Measurements from ENCODE around the gene YKT6.
"Not testable (repeated sequence)": the region's sequence is repeated elsewhere in the genome, so short reads cannot be mapped to it uniquely, and the experiment has no call there.

The YKT6 gene

DNA sequence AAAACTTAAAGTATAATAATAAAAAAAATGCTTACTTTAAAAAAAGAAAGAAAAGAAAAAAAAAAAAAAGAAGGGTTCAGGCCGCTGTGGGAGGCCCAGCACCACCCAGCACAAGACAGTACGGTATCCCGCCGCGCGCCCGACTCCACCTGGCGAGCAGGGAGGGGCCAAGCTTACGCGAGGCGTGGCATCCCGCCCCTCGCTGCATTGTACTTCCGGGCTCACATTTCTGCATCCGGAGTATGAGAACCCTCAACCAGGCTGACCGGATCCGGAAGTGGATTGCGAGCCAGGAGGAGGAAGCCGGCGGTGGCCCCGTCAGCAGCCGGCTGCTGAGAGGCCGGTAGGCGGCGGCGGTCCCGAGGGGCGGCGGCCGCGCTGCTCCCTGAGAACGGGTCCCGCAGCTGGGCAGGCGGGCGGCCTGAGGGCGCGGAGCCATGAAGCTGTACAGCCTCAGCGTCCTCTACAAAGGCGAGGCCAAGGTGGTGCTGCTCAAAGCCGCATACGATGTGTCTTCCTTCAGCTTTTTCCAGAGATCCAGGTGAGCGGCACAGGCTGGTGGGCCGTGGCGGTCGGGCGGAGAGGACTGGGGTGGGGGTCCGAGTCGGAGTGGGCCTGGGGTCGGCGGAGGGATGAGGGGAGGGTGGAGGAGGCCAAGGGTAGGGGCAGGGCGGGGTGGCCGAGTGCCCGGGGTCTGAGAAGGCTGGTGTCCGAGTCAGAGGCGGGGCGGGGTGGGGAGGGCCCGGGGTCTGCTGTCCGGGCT is at the start of gene YKT6:
Gene YKT6, plus strand, starts transcription at position 280 of the 763 bp plus-strand sequence. Its CDS starts 158 bp downstream, at position 438.
- peak; percentile 81 to 85 for DNase-seq (ENCODE audit: low read depth in 2 of 2)

DNA sequence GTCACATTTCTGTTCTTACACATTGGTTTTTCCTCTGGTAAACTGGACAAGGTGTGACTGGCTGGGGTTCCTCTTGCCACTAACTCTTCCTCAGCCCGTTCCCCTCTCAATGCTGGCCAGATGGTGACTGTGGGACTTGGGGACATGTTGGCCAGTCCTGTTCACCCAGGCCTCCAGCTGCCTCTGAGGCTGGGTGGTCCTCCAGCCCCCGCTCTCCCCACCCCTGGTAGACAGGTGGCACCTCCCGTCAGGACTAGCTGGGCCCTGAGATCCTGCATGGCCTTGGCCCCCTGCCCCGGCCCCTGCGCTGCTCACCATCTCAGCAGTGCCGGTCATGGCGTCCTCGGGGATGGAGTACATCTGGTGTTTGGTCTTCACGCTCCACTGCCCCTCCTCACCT is 48.8 kb upstream of the YKT6 start:
- no peak for DNase-seq (ENCODE audit: low read depth in 2 of 2)

DNA sequence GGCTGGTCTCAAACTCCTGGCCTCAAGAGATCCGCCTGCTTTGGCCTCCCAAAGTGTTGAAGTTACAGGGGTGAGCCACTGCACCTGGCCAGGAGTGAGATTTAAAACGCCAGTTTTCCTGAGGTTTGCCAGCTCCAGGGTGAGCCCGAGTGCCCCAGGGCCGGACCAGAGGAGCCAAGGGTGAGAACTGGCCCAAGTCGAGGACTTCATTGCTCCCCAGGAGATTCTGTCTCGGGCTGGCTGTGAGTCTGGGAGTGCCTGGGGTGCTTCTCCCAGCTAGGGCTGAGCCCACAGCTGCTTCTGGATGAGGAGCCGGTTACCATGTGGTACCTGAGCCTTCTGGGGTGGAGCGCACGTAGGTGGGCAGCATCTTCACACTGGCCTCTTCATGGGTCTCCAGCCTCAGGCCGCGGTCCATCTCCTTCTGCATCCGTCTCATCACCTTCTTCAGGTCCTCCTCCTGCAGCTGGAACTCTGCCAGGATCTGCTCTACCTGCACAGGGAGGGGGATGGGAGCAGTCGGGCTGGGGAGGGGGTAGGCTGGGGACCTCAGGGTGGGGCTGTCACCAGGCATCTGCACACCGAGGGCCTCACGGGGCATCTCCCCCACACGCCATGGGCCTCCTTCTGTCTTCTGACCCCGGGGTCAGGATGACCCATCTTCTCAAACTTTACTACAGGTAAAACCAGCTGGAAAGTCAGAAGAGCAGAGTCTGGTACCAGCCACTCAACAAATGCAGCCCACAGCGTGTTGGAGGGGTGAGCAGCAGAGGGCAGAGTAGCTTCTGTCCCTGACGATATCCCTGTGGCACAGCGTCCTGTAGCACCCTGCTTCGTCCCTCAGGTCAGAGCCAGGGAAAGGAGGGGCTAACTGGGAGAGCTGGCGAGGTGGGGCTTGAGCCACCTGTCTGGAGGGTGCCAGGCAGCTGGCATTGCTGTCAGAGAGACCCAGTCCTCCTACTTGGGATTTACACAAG is 47.5 kb upstream of the YKT6 start:
- no peak for DNase-seq (ENCODE audit: low read depth in 2 of 2)

DNA sequence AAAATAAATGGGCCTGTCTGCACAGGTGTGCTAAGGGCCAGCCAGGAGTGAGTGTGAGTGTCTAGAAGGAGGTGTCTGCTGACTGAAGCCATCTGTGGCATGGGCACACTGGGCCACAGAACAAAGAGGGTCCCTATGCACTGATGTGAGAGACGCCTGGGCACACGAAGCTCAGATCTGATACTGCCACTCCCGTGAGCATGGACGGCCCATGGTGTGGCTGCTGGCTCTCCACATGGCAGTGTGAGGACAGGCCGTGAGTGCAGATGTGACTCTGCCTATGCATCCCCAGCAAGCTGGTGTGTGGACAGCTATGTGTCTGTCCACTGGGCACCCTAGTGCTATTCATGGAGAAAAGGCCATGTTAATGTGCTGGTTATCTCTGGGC is 46.8 kb upstream of the YKT6 start:
- no peak for DNase-seq (ENCODE audit: low read depth in 2 of 2)

DNA sequence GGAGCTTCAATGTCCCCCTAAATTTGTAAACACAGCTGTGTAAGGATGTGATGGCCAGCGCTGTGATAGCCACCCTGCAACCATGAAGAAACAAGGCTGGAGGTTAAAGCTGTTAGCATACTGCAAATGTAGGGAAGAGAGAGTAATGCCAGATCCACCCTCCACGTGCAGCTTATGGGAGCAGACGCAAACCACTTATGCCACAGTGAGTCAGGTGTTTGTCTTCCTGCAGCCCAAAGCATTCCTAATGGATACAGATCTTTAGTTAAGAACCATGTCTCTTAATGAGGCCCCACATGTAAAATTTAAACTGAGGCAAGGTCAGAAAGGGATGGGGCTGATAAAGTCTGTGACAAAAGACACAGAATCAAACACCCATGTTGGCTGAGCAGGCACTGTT is 46.1 kb upstream of the YKT6 start:
- no peak for DNase-seq (ENCODE audit: low read depth in 2 of 2)

DNA sequence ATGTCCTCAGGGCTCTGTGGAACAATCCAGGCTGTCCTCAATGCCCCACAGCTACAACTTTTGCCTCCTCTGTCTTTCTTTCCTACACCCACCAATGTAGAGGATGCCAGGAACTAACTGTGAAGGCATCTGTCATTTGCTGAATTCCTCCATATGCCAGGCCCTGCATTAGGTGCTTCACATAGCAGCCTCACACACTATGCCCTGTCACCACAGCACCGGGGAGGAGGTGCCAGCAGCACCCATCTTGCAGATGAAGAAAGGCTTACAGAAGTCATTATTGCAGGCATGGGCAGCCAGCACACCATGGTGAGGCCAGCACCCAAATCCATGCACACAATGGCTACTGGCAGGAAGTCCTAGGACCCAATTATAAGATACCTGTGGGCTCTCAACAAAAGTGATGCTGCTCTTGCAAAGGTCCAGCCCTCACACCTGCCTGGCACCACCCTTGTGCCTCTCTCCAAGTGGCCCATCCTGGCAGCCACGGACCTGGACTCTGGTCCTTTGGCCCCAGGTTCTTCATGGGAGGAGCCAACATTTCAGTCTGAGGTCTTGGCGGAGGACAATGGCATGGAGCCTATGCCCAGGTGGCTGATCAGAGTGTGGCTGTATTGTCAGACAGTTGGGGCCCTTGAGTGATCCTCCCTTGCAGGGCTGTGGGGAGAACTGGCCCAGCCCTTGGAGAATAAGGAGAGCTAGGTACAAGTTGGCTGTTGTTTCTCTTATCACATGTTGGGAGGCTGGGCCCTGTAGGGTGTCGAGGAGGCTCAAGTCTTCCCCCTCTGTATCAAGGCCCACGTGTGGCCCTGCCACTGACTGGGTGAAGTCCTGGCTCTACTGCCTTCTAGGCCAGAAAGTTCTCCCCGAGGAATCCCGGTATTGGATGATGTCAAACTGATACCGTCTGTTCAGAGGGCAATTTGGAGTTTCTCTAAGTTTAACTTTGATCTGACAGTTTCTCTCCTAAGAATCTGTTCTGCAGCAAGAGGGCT is 45.3 kb upstream of the YKT6 start:
- DNase-seq (ENCODE audit: low read depth in 2 of 2): no peak

DNA sequence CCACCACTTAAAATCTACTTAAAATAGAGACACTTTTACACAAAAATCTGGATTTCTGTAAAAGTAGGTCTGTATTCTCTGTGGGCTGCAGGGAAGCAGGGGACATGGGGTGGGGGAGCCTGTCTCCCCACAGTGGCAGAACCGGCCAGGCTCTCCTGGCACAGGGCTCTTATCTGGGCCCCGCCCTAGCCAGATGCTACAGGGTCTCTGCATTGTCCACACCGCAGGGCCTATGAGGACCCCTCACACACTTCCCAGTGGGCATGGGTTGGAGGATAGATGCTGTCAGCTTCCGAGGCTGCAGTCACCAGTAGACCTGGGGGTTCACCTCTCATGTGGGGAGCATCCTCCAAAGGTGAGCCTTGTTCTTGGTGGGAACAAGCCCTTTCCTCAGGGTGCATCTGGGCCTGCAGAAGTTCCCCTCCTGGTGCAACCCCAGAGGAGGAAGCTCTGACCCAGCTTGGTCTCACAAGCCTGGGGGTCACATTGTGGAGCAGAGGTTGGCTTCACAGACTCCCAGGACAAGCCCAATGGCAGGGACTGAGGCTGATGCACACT is 44.2 kb upstream of the YKT6 start:
- no peak for DNase-seq (ENCODE audit: low read depth in 2 of 2)

DNA sequence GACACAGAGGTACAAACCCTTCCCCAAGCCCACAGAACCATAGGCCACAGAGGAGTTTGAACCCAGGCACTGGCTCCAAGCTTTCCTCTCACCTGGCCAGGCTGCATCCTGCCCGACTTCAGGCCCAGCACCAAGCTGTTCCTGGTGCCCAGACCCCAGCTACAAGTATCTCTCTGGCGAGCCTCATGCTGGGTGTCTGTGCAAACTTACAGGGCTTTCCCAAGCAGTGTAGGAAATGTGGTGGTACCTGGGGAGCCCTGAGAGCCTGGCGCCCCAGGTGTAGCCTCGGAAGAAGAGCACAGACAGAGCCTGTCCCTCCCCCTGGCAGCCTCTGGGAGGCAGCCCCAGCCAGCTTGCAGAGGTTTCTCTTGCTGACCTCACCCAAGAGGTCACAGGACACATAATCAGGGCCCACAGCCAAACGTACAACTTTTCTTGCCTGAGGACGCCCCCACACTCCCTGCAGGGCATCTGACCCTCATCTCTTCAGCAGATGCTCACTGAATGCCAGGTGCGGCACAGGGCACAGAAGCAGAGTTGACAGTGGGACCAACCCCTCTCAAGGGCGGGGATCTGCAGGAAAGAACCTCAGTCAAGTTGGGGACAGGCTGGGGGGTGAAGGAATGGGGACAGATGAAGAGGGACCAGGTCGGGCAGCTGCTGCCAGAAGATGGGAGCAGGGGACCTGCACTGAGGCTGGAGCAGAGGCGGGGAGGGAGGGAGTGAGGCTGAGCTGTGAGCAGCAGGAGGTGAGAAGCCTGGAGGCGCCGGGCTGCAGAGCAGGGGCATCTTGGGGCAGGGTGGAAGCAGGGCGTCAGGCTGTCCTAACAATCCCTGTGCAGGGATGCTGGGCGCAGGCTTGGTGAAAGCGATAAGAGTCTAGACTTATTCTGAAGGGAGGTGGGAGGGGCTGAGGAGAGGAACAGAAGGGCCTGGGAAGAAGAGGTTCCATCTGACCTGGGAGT is 43.4 kb upstream of the YKT6 start:
- no peak for DNase-seq (ENCODE audit: low read depth in 2 of 2)

DNA sequence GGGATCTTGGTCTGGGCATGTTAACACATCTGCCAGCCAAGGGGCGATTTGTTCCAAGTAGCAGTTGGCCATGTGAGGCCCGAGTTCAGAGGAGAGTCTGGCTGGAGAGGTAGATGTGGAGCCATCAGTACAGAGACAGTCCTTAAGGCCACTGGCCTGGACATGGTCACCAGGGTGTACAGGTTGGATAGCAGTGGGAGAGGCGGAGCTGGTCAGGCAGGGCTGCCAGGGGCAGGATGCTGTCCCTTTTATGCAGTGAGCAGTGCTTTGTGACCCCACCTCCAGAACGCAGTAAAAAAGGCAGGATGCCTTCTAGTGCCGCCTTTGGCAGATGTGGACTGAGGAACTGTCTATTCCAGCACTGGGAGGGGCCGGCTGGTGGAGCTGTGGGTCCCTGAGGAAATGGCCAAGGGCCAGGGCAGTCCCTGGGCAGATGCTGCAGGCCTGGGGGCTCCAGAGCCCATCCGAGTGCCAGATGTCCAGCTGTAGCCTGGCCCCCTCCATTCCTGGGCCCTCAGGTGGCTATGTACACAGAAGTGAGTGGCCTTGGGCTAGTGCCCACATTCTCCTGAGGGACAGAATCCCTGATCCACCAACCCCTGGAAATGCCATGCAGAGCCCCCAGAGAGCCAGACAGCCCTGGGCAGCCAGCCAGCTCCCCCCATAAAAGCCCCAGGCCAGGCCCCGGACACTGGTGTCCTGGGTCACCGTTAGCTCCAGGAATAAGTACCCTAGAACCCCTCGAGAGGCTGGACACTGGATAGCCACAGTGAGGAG is 42.5 kb upstream of the YKT6 start:
- no peak for DNase-seq (ENCODE audit: low read depth in 2 of 2)

DNA sequence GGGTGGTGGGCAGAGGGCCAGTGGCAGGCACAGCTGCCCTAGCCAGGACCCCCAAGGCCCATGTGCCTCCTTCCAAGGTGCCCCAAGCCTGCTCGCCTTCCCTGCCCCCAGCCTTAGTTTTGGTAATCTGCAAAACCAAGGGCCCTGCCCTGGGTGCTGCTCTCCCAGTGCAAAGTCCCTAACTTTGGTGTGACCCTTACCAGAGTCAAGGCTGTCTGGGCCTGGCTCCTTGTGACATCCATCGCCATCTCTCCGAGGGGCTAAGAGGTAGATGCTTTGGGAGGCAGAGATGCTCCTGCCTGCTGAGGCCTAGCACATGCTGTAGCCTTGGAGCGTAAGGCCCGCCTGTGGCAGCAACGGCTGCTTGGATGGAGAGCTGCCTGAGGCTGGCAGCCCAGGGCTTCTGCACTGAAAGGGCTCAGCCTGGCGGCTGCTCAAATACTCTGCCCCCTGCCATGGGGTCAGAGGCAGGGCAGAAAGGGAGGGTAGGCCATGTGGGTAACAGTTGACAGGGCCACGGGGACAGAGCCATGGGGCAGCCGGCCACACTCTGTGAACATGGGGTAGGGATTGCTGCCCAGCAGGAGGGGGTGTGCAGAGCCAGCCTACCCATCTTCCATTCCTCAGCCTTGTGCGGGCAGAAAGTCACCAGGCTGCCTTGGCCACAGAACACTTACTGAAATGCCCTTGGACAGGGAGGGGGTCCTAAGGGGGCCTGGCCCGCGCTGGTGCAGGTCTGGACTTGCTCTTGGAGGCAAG is 41.7 kb upstream of the YKT6 start:
- DNase-seq (ENCODE audit: low read depth in 2 of 2): no peak

DNA sequence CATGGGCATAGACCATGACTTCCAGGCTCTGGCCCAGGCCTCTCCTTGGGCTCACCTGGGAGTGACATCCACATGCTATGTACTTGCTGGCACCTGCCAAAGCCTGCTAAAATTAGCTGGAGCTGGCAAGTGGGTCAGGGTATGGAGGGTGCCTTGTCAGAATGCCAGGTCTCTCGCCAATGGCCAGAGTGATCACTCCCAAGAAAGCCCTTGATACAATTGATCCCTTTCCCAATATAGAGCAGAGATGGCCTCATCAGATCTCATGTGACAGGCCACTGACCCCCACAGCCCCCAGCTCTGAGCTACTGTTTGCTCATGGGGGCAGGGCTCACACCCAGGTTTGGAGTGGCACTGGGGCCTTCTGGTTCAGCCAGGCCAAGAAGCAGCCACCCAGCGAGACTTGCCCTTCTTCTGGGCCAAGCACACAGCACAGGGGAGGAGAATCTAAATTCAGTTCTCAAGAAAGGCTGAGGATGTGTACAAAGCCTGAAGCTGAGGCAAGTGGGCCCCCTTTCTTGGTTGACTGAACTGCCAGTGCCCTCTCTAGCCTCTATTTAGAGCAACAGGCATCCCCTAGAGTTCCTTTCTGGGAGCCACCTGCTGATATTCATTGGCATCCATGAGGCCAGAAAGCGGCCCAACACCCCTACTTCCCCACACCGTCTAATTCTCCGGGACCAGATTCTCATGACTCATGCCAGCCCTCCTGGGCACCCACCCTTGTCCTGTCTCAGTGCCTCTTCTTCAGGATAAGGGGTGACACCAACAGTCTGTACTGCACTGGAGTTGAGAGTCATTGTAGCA is 40.8 kb upstream of the YKT6 start:
- DNase-seq (ENCODE audit: low read depth in 2 of 2): no peak

DNA sequence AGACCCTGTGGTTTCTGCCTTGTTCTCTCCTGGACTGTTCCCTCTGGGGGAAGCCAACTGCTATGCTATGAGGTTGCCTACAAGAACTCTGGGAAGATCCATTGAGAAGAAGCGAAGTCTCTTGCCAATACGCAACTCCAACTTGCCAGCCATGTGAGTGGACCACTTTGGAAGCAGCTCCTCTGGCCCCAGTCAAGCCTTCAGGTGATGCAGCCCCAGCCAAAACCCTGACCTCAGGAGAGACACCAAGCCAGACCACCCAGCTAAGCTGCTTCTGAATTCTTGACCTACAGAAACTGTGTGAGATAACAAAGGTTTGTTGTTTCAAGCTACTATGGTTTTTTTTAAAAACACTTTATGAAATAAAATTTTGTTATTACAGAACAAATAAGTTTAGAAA is 39.4 kb upstream of the YKT6 start:
- no peak for DNase-seq (ENCODE audit: low read depth in 2 of 2)

DNA sequence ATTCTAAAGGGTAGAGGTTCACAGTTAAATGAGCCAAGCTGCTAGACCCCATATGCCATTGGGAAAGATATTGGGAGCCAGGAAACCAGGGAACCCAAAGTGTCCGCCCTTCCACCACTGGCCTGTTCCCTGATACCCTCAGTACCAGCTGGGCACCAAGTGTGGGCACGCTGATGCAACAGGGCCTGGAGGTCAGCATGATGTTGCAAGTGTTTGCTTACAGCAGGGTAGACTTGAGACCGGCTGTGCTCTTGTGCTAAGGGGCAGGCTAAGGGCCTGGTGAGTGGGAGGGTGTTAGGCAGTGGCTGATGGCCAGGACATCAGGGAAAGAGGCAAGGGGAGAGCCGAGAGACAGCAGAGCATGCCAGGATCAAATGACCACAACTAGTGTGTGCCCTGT is 38.6 kb upstream of the YKT6 start:
- no peak for DNase-seq (ENCODE audit: low read depth in 2 of 2)

DNA sequence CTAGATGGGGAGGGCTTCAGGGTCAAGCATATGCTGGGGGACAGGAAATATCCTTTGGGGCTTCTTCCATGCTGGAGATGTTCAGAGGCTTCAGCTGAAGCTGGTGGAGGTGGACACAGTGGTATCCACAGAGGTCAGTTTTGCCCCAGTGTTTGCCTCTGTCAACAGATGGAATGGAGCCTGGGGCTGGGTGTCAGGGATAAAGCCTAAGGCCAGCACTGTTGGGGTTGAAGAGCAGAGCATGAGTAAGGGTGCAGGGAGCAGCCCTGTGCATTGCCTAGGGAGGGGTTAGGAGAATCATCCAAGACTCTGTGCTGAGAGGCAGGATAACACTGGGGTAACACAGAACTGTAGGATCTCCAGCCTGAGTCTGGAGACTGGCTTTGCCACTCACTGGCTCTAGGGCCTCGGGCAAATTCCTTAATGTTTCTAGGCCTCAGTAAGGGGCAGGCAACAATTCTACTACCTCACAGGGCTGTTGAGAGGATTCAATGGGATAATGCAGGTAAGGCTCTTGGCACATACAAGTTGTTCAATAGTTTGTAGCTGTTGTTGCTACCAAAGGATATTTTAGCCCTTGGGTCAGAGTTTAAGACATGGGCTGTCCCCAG is 37.9 kb upstream of the YKT6 start:
- no peak for DNase-seq (ENCODE audit: low read depth in 2 of 2)

DNA sequence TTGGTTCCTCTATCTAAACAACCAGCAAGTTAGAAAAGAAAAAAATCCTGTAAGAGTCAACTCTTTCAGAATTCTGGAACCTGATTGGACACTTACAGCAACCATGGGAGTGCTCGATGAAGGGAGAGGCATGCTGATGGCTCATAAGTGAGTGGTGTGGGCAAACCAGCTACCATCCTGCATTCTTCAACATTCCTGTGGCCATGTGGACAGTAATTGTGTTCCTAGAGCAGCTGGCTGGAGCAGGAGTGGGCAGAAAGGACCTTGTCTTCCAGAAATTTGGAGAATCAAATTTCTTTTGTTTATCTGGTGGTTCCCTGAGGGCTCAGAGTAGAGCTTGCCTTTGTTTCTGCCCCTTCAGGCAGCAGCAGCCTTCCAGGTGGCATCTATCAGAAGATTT is 37.2 kb upstream of the YKT6 start:
- no peak for DNase-seq (ENCODE audit: low read depth in 2 of 2)

DNA sequence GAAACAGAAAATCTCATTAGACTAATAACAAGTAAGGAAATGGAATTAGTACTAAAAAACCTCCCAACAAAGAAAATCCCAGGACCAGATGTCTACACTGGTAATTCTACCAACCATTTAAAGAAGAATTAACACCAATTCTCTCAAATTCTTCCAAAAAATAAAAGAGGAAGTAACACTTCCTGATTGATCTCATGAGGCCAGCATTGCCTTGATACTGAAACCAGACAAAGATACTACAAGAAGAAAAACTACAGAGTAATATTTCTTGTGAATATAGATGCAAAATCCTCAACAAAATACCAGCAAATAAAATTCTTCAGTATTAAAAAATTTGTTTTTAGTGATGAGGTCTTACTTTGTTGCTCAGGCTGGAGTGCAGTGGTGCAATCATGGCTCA is 32.9 kb upstream of the YKT6 start:
- DNase-seq (ENCODE audit: low read depth in 2 of 2): no peak

DNA sequence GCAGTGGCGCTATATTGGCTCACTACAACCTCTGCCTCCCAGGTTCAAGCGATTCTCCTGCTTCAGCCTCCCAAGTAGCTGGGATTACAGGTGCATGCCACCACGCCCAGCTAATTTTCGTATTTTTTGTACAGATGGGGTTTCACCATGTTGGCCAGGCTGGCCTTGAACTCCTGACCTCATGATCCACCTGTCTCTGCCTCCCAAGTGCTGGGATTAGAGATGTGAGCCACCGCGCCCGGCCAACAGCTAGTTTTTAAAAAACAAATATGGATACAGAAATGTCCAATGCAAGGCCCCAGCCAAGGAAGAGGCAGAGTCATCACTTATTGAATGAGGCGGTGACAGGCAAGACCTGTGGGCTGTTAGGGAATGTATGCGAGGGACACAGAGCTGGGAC is 28.9 kb upstream of the YKT6 start:
- not testable (repeated sequence) for DNase-seq (ENCODE audit: low read depth in 2 of 2)
